ENCODE results near the gene CABP7.
A peak's percentile ranks its signal among the peaks of the same experiment; 100 is the strongest.

Gene CABP7

GRCh38 chr22:29702000-29702930 lies 17.5 kb upstream of the CABP7 start:
- H3K4me3 ChIP-seq (ENCODE audit: low read length) = no peak overlapping the region
- peak; percentile 37 for TF ChIP-seq CTCF (conservative IDR thresholded peaks at IDR 0.05; ENCODE audit: low read depth, low read length)
- DNase-seq (ENCODE audit: low read depth) = no peak

- no peak for TF ChIP-seq CTCF (conservative IDR thresholded peaks at IDR 0.05; ENCODE audit: low read depth, low read length)
- no peak for DNase-seq (ENCODE audit: low read depth)
- no peak overlapping the region for H3K4me3 ChIP-seq (ENCODE audit: low read length)
Measured at GRCh38 chr22:29702931-29703501, 16.8 kb upstream of the CABP7 start.

- DNase-seq (ENCODE audit: low read depth) = no peak
- no peak overlapping the region for H3K4me3 ChIP-seq (ENCODE audit: low read length)
- TF ChIP-seq CTCF (conservative IDR thresholded peaks at IDR 0.05; ENCODE audit: low read depth, low read length) = no peak
Measured at GRCh38 chr22:29703569-29704195, 16.1 kb upstream of the CABP7 start.

- DNase-seq (ENCODE audit: low read depth) = no peak
- no peak for TF ChIP-seq CTCF (conservative IDR thresholded peaks at IDR 0.05; ENCODE audit: low read depth, low read length)
- H3K4me3 ChIP-seq (ENCODE audit: low read length) = no peak overlapping the region
Measured at GRCh38 chr22:29704528-29705285, 15.1 kb upstream of the CABP7 start.

- TF ChIP-seq CTCF (conservative IDR thresholded peaks at IDR 0.05; ENCODE audit: low read depth, low read length) = no peak
- H3K4me3 ChIP-seq (ENCODE audit: low read length) = no peak overlapping the region
- DNase-seq (ENCODE audit: low read depth) = no peak
Measured at GRCh38 chr22:29705651-29706050, 14.2 kb upstream of the CABP7 start.

- DNase-seq (ENCODE audit: low read depth) = no peak
- TF ChIP-seq CTCF (conservative IDR thresholded peaks at IDR 0.05; ENCODE audit: low read depth, low read length) = no peak
- no peak overlapping the region for H3K4me3 ChIP-seq (ENCODE audit: low read length)
Measured at GRCh38 chr22:29706486-29706885, 13.3 kb upstream of the CABP7 start.
